ENCODE results near the gene ZKSCAN8. TPM values are rescaled to one million over a fixed set of nuclear protein-coding genes. Genes with fewer than 3 reads are reported as not detected.

Gene ZKSCAN8
- total and polyA plus RNA-seq, 2 experiments from 2014 or later: 4.1 to 21.2 TPM

DNA sequence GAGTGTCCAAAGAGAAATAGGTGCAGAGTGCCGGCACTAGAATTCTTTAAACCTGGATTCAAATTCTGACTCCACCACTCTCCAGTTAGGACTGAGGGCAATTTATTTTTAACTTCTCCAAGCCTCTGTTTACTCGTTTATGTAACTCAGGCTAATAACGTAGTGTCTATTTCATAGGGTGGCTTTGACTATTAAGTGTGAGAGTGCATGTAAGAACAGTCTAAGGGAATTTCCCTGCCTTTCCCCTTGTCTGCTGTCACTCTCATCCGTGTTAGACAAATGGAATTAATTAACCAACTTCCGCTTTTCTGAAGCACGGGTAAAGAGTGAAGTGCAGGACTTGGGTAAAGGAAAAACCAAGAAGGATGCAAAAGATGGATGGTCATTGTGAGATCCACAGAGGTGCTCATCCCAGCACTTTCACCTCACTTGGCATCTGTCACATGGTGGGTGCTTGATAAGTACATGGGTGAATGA lies 4.1 kb upstream of the ZKSCAN8 start:
- H3K9me2 ChIP-seq (replicated peaks; ENCODE audit: insufficient read depth): no peaks in the 10 kb centered on the region
- H3K27me3 ChIP-seq: no peaks in the 10 kb centered on the region
- H3K79me2 ChIP-seq: peaks cover 45% of the 10 kb centered on the region
- 8% methylated on average over 6 of the region's 6 CpGs for WGBS (ENCODE audit: low lambda C conversion rate, missing lambda C conversion rate)
- no peaks in the 10 kb centered on the region for H4K20me1 ChIP-seq (ENCODE audit: insufficient read depth, poor library complexity, severe bottlenecking)
- TF ChIP-seq EZH2 (IDR thresholded peaks at IDR 0.05; ENCODE audit: borderline replicate concordance) (no peak), EZH2phosphoT487 (IDR thresholded peaks at IDR 0.05; ENCODE audit: low read depth, severe bottlenecking, unreplicated experiment) (no peak)
- TF ChIP-seq, protein P1, sequence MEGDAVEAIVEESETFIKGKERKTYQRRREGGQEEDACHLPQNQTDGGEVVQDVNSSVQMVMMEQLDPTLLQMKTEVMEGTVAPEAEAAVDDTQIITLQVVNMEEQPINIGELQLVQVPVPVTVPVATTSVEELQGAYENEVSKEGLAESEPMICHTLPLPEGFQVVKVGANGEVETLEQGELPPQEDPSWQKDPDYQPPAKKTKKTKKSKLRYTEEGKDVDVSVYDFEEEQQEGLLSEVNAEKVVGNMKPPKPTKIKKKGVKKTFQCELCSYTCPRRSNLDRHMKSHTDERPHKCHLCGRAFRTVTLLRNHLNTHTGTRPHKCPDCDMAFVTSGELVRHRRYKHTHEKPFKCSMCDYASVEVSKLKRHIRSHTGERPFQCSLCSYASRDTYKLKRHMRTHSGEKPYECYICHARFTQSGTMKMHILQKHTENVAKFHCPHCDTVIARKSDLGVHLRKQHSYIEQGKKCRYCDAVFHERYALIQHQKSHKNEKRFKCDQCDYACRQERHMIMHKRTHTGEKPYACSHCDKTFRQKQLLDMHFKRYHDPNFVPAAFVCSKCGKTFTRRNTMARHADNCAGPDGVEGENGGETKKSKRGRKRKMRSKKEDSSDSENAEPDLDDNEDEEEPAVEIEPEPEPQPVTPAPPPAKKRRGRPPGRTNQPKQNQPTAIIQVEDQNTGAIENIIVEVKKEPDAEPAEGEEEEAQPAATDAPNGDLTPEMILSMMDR (IDR thresholded peaks at IDR 0.05; ENCODE audit: poor library complexity): no peak
- DNase-seq (ENCODE audit: low spot score): peak; percentile 25
- peaks cover 8% of the 10 kb centered on the region for H3K4me1 ChIP-seq (ENCODE audit: insufficient read depth)
- no peaks in the 10 kb centered on the region for H3K36me3 ChIP-seq (replicated peaks; ENCODE audit: insufficient read depth, low read depth)
- H3K4me3 ChIP-seq: peak overlapping the region; percentile 76
- peak overlapping the region; percentile 90 for H3K27ac ChIP-seq
- peak overlapping the region; percentile 86 for H3K4me2 ChIP-seq
- peak overlapping the region; percentile 99 for H2AFZ ChIP-seq
- H3K9me3 ChIP-seq (ENCODE audit: low read depth): no peaks in the 10 kb centered on the region

DNA sequence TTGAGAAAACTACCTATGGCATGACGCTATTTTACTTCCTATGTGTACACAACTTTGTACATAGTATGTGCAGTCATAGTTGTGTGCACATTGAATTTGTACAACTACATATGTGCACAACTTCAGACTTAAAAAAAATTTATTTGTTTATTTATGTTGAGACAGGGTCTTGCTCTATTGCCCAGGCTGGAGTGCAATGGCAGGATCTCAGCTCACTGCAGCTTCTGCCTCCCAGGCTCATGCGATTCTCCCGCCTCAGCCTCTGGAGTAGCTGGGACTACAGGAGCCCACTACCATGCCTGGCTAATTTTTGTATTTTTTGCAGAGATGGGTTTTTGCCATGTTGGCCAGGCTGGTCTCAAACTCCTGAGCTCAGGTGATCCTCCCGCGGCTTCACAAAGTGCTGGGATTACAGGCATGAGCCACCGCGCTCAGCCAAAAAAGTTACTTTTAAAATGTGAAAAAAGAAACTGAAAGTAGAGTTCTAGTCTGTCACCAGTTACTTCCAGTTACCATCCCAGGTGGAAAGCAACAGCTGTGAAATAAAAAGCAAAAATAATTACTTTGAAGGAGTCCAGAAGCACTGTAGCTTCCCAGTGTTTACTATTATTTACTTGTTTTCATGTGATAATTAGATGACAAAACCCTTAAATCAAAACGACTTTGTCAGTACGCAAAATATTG lies 1.7 kb upstream of the ZKSCAN8 start:
- Histone ChIP-seq H3K36me3 (replicated peaks; ENCODE audit: insufficient read depth, low read depth) (no peaks in the 10 kb centered on the region), H4K20me1 (ENCODE audit: insufficient read depth, poor library complexity, severe bottlenecking) (peaks cover 5% of the 10 kb centered on the region), H2AFZ (no peak overlapping the region), H3K27ac (no peak overlapping the region), H3K4me3 (no peak overlapping the region), H3K4me1 (ENCODE audit: insufficient read depth) (peaks cover 18% of the 10 kb centered on the region), H3K27me3 (no peaks in the 10 kb centered on the region), H3K79me2 (peaks cover 50% of the 10 kb centered on the region), H3K9me3 (ENCODE audit: low read depth) (no peaks in the 10 kb centered on the region), H3K9me2 (replicated peaks; ENCODE audit: insufficient read depth) (no peaks in the 10 kb centered on the region), H3K4me2 (no peak overlapping the region)
- no peak for TF ChIP-seq EZH2 (IDR thresholded peaks at IDR 0.05; ENCODE audit: borderline replicate concordance)
- TF ChIP-seq, protein P1 (IDR thresholded peaks at IDR 0.05; ENCODE audit: poor library complexity): no peak
- TF ChIP-seq EZH2phosphoT487 (IDR thresholded peaks at IDR 0.05; ENCODE audit: low read depth, severe bottlenecking, unreplicated experiment): no peak
- 85% methylated on average over 9 of the region's 9 CpGs for WGBS (ENCODE audit: low lambda C conversion rate, missing lambda C conversion rate)
- DNase-seq (ENCODE audit: low spot score): no peak

DNA sequence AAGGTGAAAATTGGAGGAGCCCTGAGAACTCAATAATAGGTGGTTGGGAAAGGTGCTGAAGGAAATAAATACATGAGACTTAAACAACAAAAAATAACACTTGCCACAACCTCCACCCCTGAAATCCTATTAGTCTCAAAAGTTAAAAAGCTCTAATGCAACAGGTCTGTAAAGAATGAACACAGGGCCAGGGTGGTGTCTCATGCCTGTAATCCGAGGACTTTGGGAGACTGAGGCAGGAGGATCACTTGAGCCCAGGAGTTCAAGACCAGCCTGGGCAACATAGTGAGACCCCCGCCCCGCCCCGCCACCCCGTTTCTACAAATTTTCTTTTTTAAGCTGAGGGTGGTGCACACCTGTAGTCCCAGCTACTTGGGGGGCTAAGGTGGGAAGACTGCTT lies 1.1 kb upstream of the ZKSCAN8 start:
- no peaks in the 10 kb centered on the region for H3K27me3 ChIP-seq
- 71% methylated on average over 5 of the region's 5 CpGs for WGBS (ENCODE audit: low lambda C conversion rate, missing lambda C conversion rate)
- H3K36me3 ChIP-seq (replicated peaks; ENCODE audit: insufficient read depth, low read depth): no peaks in the 10 kb centered on the region
- peaks cover 18% of the 10 kb centered on the region for H3K4me1 ChIP-seq (ENCODE audit: insufficient read depth)
- peaks cover 5% of the 10 kb centered on the region for H4K20me1 ChIP-seq (ENCODE audit: insufficient read depth, poor library complexity, severe bottlenecking)
- H3K79me2 ChIP-seq: peaks cover 50% of the 10 kb centered on the region
- DNase-seq (ENCODE audit: low spot score): no peak
- no peak overlapping the region for H3K4me2 ChIP-seq
- no peaks in the 10 kb centered on the region for H3K9me3 ChIP-seq (ENCODE audit: low read depth)
- no peak overlapping the region for H2AFZ ChIP-seq
- no peaks in the 10 kb centered on the region for H3K9me2 ChIP-seq (replicated peaks; ENCODE audit: insufficient read depth)
- no peak overlapping the region for H3K4me3 ChIP-seq
- no peak overlapping the region for H3K27ac ChIP-seq
- TF ChIP-seq EZH2phosphoT487 (IDR thresholded peaks at IDR 0.05; ENCODE audit: low read depth, severe bottlenecking, unreplicated experiment): no peak
- TF ChIP-seq, protein P1 (IDR thresholded peaks at IDR 0.05; ENCODE audit: poor library complexity): no peak
- no peak for TF ChIP-seq EZH2 (IDR thresholded peaks at IDR 0.05; ENCODE audit: borderline replicate concordance)

All from hepatocyte (in vitro differentiated cells).